Mucosa of descending colon (tissue), 3 donors: ENCODE data around the gene NECAB2. TPM values are rescaled to one million over a fixed set of nuclear protein-coding genes. Genes with fewer than 3 reads are reported as not detected.
A peak's percentile ranks its signal among the peaks of the same experiment; 100 is the strongest.

Source experiments
- ATAC-seq: fragments of 200-7000 bp; cut with Tn5 transposase; one replicate; pipeline ENCODE4 v1.9.1; 2020; ENCODE audit warnings: mild to moderate bottlenecking, moderate library complexity
- DNase-seq, 3 donors: peaks; one replicate each; pipeline ENCODE4 v3.0.0-alpha.2; 2020
- H3K36me3 ChIP-seq: fragments of 200-600 bp; one replicate; pipeline ENCODE4 v1.8.0; 2021; ENCODE audit warnings: low read depth, mild to moderate bottlenecking
- H3K4me1 ChIP-seq: fragments of 200-600 bp; one replicate; pipeline ENCODE4 v1.8.0; 2021; ENCODE audit warnings: low read depth, mild to moderate bottlenecking
- H3K4me3 ChIP-seq: fragments of 200-600 bp; one replicate; pipeline ENCODE4 v1.8.0; 2021; ENCODE audit warnings: mild to moderate bottlenecking
- H3K9me3 ChIP-seq: fragments of 200-600 bp; one replicate; pipeline ENCODE4 v1.8.0; 2021; ENCODE audit warnings: mild to moderate bottlenecking
- intact Hi-C, 2 donors: fragments of 100-400 bp; cut with DNase I in 1 of 2; cut with micrococcal nuclease in 1 of 2; formaldehyde crosslinking; loops; one replicate each; pipeline versions ENCODE4 v1.11.0 to v1.11.1; 2022; cut with DNase I, micrococcal nuclease
- total RNA-seq, 3 donors: library from RNA; stranded (reverse); fragmentation: NEBNext Ultra II Directional in 2 of 3; extraction: Animal tissue kit (Norgen Biotek cat#: 25700) in 2 of 3; gene quantifications; one replicate each; pipeline versions ENCODE4 v1.2.1 to v1.2.4, GENCODE V29; 2021 to 2023
- TF ChIP-seq, protein P1 (sequence below): fragments of 200-600 bp; IDR thresholded peaks from one replicate; pipeline ENCODE4 v1.8.0; 2022; ENCODE audit warnings: antibody characterized with exemption, mild to moderate bottlenecking
- donor health status: DM: no; HTN: no; CAD: no; lungs with moderate emphysema.
- donor health status: DM: no; HTN: no; CAD: no.
- donor health status: DM: no; HTN: yes; CAD: no.

The NECAB2 gene
- total RNA-seq, 3 donors from 2014 or later: 0.55 to 2.0 (median 0.96) TPM

DNA sequence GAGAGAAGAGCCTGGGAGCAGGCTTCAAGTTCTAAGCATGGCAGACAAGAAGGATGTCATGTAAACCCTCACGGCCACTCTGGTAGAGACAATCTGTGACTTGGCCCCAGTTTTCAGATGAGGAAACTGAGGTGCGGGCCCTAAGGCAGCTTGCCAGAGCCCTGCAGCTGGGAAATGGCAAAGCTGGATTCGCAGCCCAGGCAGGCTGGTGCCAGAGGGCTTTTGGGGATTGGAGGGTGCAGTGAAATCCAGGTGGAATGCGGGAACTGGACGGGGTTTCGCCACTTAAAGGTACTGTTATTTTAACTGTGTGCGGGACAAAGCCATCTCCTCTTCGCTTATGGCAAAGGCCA is 15.5 kb upstream of the NECAB2 start:
- H3K36me3 ChIP-seq: no peaks in the 10 kb centered on the region
- intact Hi-C loops: no loop called here
- no peak for DNase-seq
- TF ChIP-seq, protein P1, sequence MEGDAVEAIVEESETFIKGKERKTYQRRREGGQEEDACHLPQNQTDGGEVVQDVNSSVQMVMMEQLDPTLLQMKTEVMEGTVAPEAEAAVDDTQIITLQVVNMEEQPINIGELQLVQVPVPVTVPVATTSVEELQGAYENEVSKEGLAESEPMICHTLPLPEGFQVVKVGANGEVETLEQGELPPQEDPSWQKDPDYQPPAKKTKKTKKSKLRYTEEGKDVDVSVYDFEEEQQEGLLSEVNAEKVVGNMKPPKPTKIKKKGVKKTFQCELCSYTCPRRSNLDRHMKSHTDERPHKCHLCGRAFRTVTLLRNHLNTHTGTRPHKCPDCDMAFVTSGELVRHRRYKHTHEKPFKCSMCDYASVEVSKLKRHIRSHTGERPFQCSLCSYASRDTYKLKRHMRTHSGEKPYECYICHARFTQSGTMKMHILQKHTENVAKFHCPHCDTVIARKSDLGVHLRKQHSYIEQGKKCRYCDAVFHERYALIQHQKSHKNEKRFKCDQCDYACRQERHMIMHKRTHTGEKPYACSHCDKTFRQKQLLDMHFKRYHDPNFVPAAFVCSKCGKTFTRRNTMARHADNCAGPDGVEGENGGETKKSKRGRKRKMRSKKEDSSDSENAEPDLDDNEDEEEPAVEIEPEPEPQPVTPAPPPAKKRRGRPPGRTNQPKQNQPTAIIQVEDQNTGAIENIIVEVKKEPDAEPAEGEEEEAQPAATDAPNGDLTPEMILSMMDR: no peak
- no peak overlapping the region for H3K4me3 ChIP-seq
- peaks cover 17% of the 10 kb centered on the region for H3K4me1 ChIP-seq
- H3K9me3 ChIP-seq: no peaks in the 10 kb centered on the region
- no peak for ATAC-seq

DNA sequence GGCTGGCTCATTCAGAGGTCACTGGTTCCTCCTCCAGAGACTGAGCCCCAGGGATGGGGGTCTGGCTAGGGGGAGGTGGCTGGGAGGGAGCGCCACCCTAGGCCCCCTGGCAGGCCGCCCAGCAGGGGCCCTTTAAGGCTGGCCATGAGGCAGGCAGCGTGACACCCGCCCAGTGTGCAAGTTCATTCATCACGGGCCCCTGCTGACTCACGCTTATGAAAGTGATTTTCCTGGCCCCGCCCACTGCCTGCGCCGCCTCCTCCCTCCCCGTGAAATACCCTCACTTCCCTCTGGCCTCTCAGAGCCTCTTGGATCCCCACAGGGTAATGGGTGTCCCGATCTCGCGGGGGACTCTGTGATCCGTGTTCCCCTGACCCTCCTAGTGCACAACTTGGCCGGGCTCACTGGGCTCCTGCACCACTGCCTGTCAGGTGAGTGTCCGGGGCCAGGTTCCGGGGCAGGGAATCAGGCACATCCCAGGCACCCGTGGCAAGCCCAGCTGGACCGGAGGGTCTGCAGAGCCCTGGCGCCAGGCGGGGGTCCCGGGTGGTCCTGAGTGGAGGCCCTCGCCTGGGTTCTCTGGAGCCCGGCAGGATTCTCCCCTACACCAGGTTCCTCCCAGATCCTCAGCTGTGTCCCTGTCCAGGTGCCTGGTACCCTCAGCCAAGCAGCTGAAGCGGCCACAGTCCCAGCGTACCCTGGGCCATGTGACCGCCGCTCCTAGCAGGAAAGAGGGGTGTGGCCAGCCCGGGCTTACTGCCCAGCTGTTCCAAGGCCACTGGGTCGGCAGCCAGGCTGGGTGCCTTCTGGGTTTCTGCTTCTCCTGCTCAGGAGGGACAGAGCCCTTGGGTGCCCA is 14.9 kb upstream of the NECAB2 start, which contains the start of gene OSGIN1:
OSGIN1 (plus strand) TSS at position 301 of the 856 bp plus-strand sequence. CDS start 4,432 bp downstream, outside the sequence.
- DNase-seq (peak; percentile 93 to 96 (median 94)), ATAC-seq (peak; percentile 92)
- H3K9me3 ChIP-seq: no peaks in the 10 kb centered on the region
- TF ChIP-seq, protein P1: no peak
- no peaks in the 10 kb centered on the region for H3K36me3 ChIP-seq
- intact Hi-C loops: no loop called here
- peaks cover 17% of the 10 kb centered on the region for H3K4me1 ChIP-seq
- peak within 1 kb of the TSS; percentile 15 for H3K4me3 ChIP-seq

DNA sequence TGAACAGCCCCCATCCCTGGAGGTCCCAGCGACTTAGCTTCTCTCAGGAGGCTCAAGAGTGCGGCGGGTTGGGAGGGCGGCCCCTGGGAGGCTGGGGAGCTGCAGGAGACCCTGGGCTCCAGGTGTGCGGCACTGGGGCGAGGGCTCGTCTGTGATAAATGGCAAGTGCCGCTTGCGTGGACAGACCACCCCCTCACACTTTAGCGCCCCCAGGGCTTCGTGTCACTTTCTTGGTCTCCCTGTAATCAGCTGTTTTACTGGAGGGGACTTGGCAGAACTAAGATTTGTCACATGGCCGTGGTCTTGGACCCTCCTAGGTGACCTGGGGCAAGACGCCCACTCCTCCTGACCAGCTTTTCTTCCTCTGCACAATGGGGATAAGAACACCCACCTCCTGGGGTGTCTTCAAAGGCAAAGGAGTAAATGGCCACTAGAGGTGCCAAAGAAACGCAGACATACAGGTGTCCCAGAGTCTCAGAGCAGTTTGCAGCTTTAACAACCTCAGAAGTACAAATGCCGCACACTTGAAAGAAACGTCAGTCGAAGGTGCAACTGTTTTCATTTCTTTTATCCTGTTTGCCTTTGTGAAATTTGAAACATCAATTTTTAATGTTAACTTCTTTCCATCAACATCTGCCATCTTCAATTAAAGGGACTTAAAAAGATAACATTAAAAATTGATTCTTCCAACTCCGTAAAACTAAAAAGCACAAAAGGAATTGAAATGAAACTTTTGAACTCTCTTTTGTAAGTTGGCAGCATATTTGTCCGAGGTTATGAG is 14.1 kb upstream of the NECAB2 start:
- DNase-seq (peak in 1 of 3 donors; percentile 65), ATAC-seq (peak; percentile 64)
- Histone ChIP-seq H3K36me3 (no peaks in the 10 kb centered on the region), H3K4me1 (peaks cover 17% of the 10 kb centered on the region), H3K4me3 (peak overlapping the region; percentile 15), H3K9me3 (no peaks in the 10 kb centered on the region)
- intact Hi-C loops: no loop called here
- TF ChIP-seq, protein P1: peak; percentile 23

DNA sequence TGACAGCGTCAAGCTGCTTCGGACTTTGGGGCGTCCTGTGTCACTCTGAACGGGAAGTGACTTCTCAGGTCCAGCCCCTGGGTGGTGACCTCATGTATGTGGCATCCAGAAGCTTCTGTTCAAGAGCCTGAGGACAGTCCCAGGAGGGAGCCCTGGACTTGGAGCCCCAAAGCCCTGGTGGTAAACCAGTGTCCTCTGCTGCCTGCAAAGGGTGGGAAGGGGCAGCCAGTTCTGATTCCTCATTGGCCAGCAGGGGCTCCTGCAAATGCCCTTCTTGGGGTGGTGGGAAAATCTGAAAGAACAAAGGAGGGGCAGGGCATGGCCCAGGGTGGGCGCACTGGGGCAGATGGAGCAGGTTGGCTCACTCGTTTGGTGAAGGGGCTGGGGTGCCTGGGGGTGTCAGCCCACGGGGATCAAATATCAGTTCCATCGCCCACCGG is 13.4 kb upstream of the NECAB2 start:
- TF ChIP-seq, protein P1: no peak
- H3K9me3 ChIP-seq: no peaks in the 10 kb centered on the region
- H3K4me3 ChIP-seq: no peak overlapping the region
- no peaks in the 10 kb centered on the region for H3K36me3 ChIP-seq
- ATAC-seq (peak; percentile 57), DNase-seq (peak in 2 of 3 donors; percentile 59 to 68)
- intact Hi-C loops: loop anchor here in 1 of 2 donors (5.0 kb wide), 1 partner anchor 113 kb away; no protein-coding TSS in a partner anchor
- peaks cover 17% of the 10 kb centered on the region for H3K4me1 ChIP-seq

DNA sequence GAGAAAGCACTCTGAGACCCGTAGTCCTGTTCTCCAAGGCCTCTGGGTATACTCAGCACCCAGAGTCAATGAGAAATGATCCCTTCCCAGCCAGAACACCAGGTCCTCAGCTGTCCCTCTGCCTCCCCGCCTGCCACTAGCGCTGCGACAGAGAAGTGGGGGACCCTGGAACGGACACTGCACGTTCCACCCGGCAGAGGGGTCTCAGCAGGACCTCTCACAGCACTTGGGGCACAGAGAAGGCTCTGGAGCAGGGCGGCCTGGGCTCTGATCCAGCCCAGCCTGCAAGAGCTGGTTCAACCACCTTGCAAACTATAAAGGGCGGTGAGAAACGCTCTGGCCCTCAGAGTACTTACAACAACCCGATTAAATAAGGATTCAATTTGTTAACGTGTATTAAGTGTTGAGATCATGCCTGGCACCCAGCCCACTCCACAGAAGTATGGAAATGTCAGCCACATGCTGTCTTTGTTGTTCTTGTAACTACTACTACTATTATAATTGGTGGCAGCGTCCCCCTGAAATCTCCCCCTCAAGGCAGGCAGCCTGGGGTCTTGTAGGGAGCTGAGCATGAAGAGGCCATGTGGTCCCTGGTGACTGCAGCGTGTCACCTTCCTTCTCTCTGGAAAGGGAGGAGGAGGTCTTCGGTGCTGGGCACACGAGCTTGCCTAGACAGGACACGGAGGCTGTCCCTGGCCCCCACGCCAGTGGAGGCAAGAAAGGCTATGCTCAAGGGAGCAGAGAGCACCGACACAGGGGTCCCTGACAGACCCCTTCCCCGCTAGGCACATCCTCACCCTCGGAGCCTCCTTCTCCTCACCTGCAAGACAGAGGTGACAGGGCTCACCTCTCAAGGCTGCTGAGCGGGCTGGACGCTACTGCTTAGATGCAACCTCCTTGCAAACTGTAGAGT is 12.6 kb upstream of the NECAB2 start:
- ATAC-seq: no peak
- Histone ChIP-seq H3K9me3 (no peaks in the 10 kb centered on the region), H3K36me3 (no peaks in the 10 kb centered on the region), H3K4me1 (peaks cover 17% of the 10 kb centered on the region), H3K4me3 (no peak overlapping the region)
- intact Hi-C loops: loop anchor here in 1 of 2 donors (5.0 kb wide), 1 partner anchor 112 kb away; no protein-coding TSS in a partner anchor
- peak in 1 of 3 donors; percentile 30 for DNase-seq
- TF ChIP-seq, protein P1: no peak
